HepG2 (cell line): Measurements from ENCODE around the gene CPT1A. TPM values are rescaled to one million over a fixed set of nuclear protein-coding genes. Genes with fewer than 3 reads are reported as not detected.

Source experiments
- ARNT2 ChIP-seq: sonication (generic); formaldehyde crosslinking; IDR thresholded peaks from 2 replicates; pipeline ENCODE4 v1.8.0; 2022; ENCODE audit warnings: mild to moderate bottlenecking, low read depth, missing genetic modification reagents, moderate library complexity
- CEBPB ChIP-seq: IDR thresholded peaks from 2 replicates; pipeline ENCODE4 v1.6.1; 2011; ENCODE audit warnings: low read depth, low read length, improper control_type of control experiment, borderline replicate concordance
- CEBPG ChIP-seq: IDR thresholded peaks from 2 replicates; pipeline ENCODE4 v1.6.1; 2016
- CENPT ChIP-seq: sonication (generic); formaldehyde crosslinking; IDR thresholded peaks from 2 replicates; pipeline ENCODE4 v1.8.0; 2022; ENCODE audit warnings: low read depth, mild to moderate bottlenecking, moderate library complexity, missing genetic modification reagents
- MAFF ChIP-seq: IDR thresholded peaks from 2 replicates; pipeline ENCODE4 v1.6.1; 2011; ENCODE audit warnings: low read depth, low read length, improper control_type of control experiment
- MED1 ChIP-seq: sonication (generic); formaldehyde crosslinking; IDR thresholded peaks from 2 replicates; pipeline ENCODE4 v1.4.0; 2020; ENCODE audit warnings: missing genetic modification reagents
- MEIS1 ChIP-seq: sonication (generic); formaldehyde crosslinking; IDR thresholded peaks from 2 replicates; pipeline ENCODE4 v1.9.0; 2021; ENCODE audit warnings: mild to moderate bottlenecking, missing genetic modification reagents, moderate library complexity, borderline replicate concordance
- MNT ChIP-seq: fragments of 450-650 bp; IDR thresholded peaks from 2 replicates; pipeline ENCODE4 v1.6.1; 2016
- NR2F6 ChIP-seq, 2 experiments: IDR thresholded peaks; 2 replicates each; pipeline ENCODE4 v1.6.1; 2016; ENCODE audit warnings: antibody characterized with exemption in 1 of 2, mild to moderate bottlenecking in 1 of 2
- PRDM4 ChIP-seq: sonication (generic); formaldehyde crosslinking; IDR thresholded peaks from 2 replicates; pipeline ENCODE4 v1.9.0; 2021; ENCODE audit warnings: missing genetic modification reagents, borderline replicate concordance
- RFX1 ChIP-seq: fragments of 450-650 bp; IDR thresholded peaks from 2 replicates; pipeline ENCODE4 v1.6.1; 2017
- SPEN ChIP-seq: sonication (generic); formaldehyde crosslinking; IDR thresholded peaks from 2 replicates; pipeline ENCODE4 v1.5.1; 2020; ENCODE audit warnings: low read depth, mild to moderate bottlenecking, missing genetic modification reagents
- ZFAT ChIP-seq: sonication (generic); formaldehyde crosslinking; conservative IDR thresholded peaks from 2 replicates; pipeline ENCODE4 v1.8.1; 2023; ENCODE audit warnings: missing genetic modification reagents, inconsistent platforms
- ZNF142 ChIP-seq: sonication (generic); formaldehyde crosslinking; IDR thresholded peaks from 2 replicates; pipeline ENCODE4 v1.4.0; 2020; ENCODE audit warnings: missing genetic modification reagents
- ZNF235 ChIP-seq: sonication (generic); formaldehyde crosslinking; IDR thresholded peaks from 2 replicates; pipeline ENCODE4 v1.8.1; 2023; ENCODE audit warnings: mild to moderate bottlenecking, missing genetic modification reagents, borderline replicate concordance
- ZNF501 ChIP-seq: sonication (generic); formaldehyde crosslinking; IDR thresholded peaks from 2 replicates; pipeline ENCODE4 v1.5.1; 2020; ENCODE audit warnings: mild to moderate bottlenecking, moderate library complexity, missing genetic modification reagents
- ZNF589 ChIP-seq: sonication (generic); formaldehyde crosslinking; conservative IDR thresholded peaks from 2 replicates; pipeline ENCODE4 v1.8.0; 2022; ENCODE audit warnings: mild to moderate bottlenecking, moderate library complexity, missing genetic modification reagents
- ZNF746 ChIP-seq: sonication (generic); formaldehyde crosslinking; IDR thresholded peaks from 2 replicates; pipeline ENCODE4 v1.8.0; 2022; ENCODE audit warnings: mild to moderate bottlenecking, missing genetic modification reagents
- ZNF841 ChIP-seq: sonication (generic); formaldehyde crosslinking; IDR thresholded peaks from 2 replicates; pipeline ENCODE4 v1.8.1; 2023; ENCODE audit warnings: missing genetic modification reagents, borderline replicate concordance
- polyA plus RNA-seq, 8 experiments: library from polyadenylated mRNA; depleted of rRNA in 3 of 8; stranded (reverse) in 7 of 8; unstranded in 1 of 8; fragments of >200 nt; fragmentation: Illumina TruSeq in 4 of 8; extraction: Trizol in 4 of 8; gene quantifications; 2 replicates each; pipeline versions ENCODE4 v1.2.1 to v1.2.3, GENCODE V29; 2011 to 2016; ENCODE audit warnings: low read depth in 4 of 8, missing spikeins in 1 of 8, mixed read lengths in 1 of 8; ENCODE audit not compliant: insufficient read depth in 1 of 8
- total RNA-seq, 5 experiments: library from RNA; depleted of rRNA; stranded (reverse); fragments of >200 nt; fragmentation: Illumina TruSeq; extraction: Trizol; gene quantifications; 2 replicates each; pipeline ENCODE4 v1.2.3, GENCODE V29; 2016; ENCODE audit warnings: low read depth in 1 of 5

The CPT1A gene
- total and polyA plus RNA-seq, 2 of the 13 experiments (the other 11 are each of a cell fraction or from before 2014, with no cell fraction given), result 7.0 to 7.1 TPM

GRCh38 chr11:68845351-68846002, 3.8 kb upstream of the CPT1A start (continued):
- TF ChIP-seq ZNF142 (no peak), MNT (peak; percentile 60), ZNF589 (CRISPR knock-in tag) (peak; percentile 83; the same call in 1 of the 2 replicates), ARNT2 (CRISPR knock-in tag) (peak; percentile 82), ZNF501 (CRISPR knock-in tag) (peak; percentile 82), MEIS1 (CRISPR knock-in tag) (peak; percentile 83; the same call in 1 of the 2 replicates), RFX1 (no peak; the same call in 1 of the 2 replicates), CEBPB (peak; percentile 77; the same call in 1 of the 2 replicates), ZNF746 (CRISPR knock-in tag) (peak; percentile 88), SPEN (CRISPR knock-in tag) (peak; percentile 89), CENPT (CRISPR knock-in tag) (peak; percentile 67; the same call in 1 of the 2 replicates), PRDM4 (CRISPR knock-in tag) (no peak), ZNF841 (CRISPR knock-in tag) (no peak), MAFF (peak; percentile 93), MED1 (CRISPR knock-in tag) (peak; percentile 99), ZNF235 (CRISPR knock-in tag) (peak; percentile 63; the same call in 1 of the 2 replicates), NR2F6 (IDR thresholded peaks at IDR 0.05) (peak; percentile 91), NR2F6 (CRISPR knock-in tag; IDR thresholded peaks at IDR 0.05) (peak; percentile 97), ZFAT (no peak), CEBPG (peak; percentile 90)
